K562 (cell line): ENCODE measurements around the gene DOP1A. TPM values are rescaled to one million over a fixed set of nuclear protein-coding genes. Genes with fewer than 3 reads are reported as not detected.

Experiments
- ATAC-seq: fragments of 200-7000 bp; cut with Tn5 transposase; 3 replicates; pipeline ENCODE4 v1.9.1; 2020; ENCODE audit warnings: moderate library complexity
- BruUV-seq: library from RNA; stranded (reverse); fragments of 400-500 nt; replicated peaks from 2 replicates; lab custom pipeline; 2021; lab: Mats Ljungman, UMichigan
- CTCF ChIA-PET: fragments of 300-600 bp; formaldehyde crosslinking; extraction: SDS; loops from one replicate; lab custom pipeline; 2021; ENCODE audit warnings: low intra/inter-chr PET ratio; lab: Yijun Ruan, JAX
- POLR2A ChIA-PET: fragments of 300-600, 350-650 bp; sonication (Branson Sonifier 250); formaldehyde crosslinking; extraction: SDS; loops from one replicate; lab custom pipeline; 2021; ENCODE audit warnings: antibody characterized with exemption, inconsistent platforms; lab: Yijun Ruan, JAX
- DNase-seq, 4 experiments: peaks; one replicate each; pipeline versions ENCODE4 v3.0.0 to v3.0.0-alpha.2; 2011 to 2018; ENCODE audit warnings: low spot score in 3 of 4, mixed read lengths in 3 of 4; ENCODE audit errors: extremely low read depth in 1 of 4
- FAIRE-seq: peaks from 2 replicates; lab custom pipeline; 2011; peaks lifted over from hg19 to GRCh38; lab: Jason Lieb, UNC
- H2AFZ ChIP-seq: 2 replicates; pipeline ENCODE4 v1.6.0; 2011; ENCODE audit warnings: low read depth, low read length, control low read depth, inconsistent platforms
- H3K27ac ChIP-seq: fragments of 200-600 bp; 3 replicates; pipeline ENCODE4 v1.8.0; 2011; ENCODE audit warnings: low read depth, mild to moderate bottlenecking, control low read depth, inconsistent platforms, low read length, moderate library complexity, mixed read lengths; ENCODE audit errors: extremely low read depth
- H3K27me3 ChIP-seq, 2 experiments: fragments of 300-600 bp in 1 of 2; 2 replicates in 1 of 2; 3 replicates in 1 of 2; pipeline versions ENCODE4 v1.6.0 to v1.8.0; 2011; ENCODE audit warnings: inconsistent platforms in 2 of 2, low read length in 2 of 2, mild to moderate bottlenecking in 1 of 2, mixed read lengths in 1 of 2, moderate library complexity in 1 of 2; ENCODE audit not compliant: control insufficient read depth in 2 of 2, insufficient read depth in 2 of 2
- H3K36me3 ChIP-seq: fragments of 300-600 bp; 3 replicates; pipeline ENCODE4 v1.8.0; 2011; ENCODE audit warnings: mild to moderate bottlenecking, low read length, inconsistent platforms; ENCODE audit not compliant: control insufficient read depth, insufficient read depth
- H3K4me1 ChIP-seq, 2 experiments: fragments of 200-600 bp in 1 of 2; replicated peaks in 1 of 2; 2 replicates in 1 of 2; 3 replicates in 1 of 2; pipeline versions ENCODE4 v1.5.1 to v1.8.0; 2011; ENCODE audit warnings: inconsistent platforms in 2 of 2, low read length in 2 of 2, mild to moderate bottlenecking in 1 of 2, mixed read lengths in 1 of 2, moderate library complexity in 1 of 2; ENCODE audit not compliant: control insufficient read depth in 2 of 2, insufficient read depth in 2 of 2
- H3K4me2 ChIP-seq: 2 replicates; pipeline ENCODE4 v1.6.1; 2011; ENCODE audit warnings: low read length, control low read depth, inconsistent platforms, mixed read lengths; ENCODE audit not compliant: insufficient read depth
- H3K4me3 ChIP-seq: fragments of 200-600 bp; sonication (generic), shearing (Covaris generic); 2 replicates; pipeline ENCODE4 v1.5.1; 2016; ENCODE audit warnings: control low read depth, inconsistent platforms
- H3K79me2 ChIP-seq: fragments of 200-600 bp; 3 replicates; pipeline ENCODE4 v1.8.0; 2011; ENCODE audit warnings: low read length, inconsistent platforms; ENCODE audit not compliant: control insufficient read depth, insufficient read depth
- H3K9ac ChIP-seq, 2 experiments: 2 replicates each; pipeline versions ENCODE4 v1.6.0 to v1.6.1; 2011; ENCODE audit warnings: low read depth in 2 of 2, low read length in 2 of 2, control low read depth in 1 of 2, inconsistent platforms in 1 of 2, mild to moderate bottlenecking in 1 of 2, mixed read lengths in 1 of 2; ENCODE audit not compliant: insufficient read depth in 1 of 2
- H3K9me1 ChIP-seq: one replicate; pipeline ENCODE4 v1.6.0; 2011; ENCODE audit warnings: inconsistent platforms, mild to moderate bottlenecking, low read length, moderate library complexity; ENCODE audit not compliant: control insufficient read depth, insufficient read depth
- H3K9me3 ChIP-seq: replicated peaks from 2 replicates; pipeline ENCODE4 v1.5.1; 2011; ENCODE audit warnings: low read depth, low read length, inconsistent platforms; ENCODE audit not compliant: control insufficient read depth, insufficient read depth
- H4K20me1 ChIP-seq: replicated peaks from 2 replicates; pipeline ENCODE4 v1.6.1; 2011; ENCODE audit warnings: low read length, inconsistent platforms, mixed read lengths; ENCODE audit not compliant: control insufficient read depth, insufficient read depth
- ARID2 ChIP-seq: fragments of 450-650 bp; IDR thresholded peaks from 2 replicates; pipeline ENCODE4 v1.6.1; 2017; ENCODE audit warnings: antibody characterized with exemption, mild to moderate bottlenecking
- ARID3B ChIP-seq: fragments of 250-450 bp; sonication (Bioruptor Pico); IDR thresholded peaks from 2 replicates; pipeline ENCODE4 v1.4.0; 2020; ENCODE audit warnings: borderline replicate concordance
- CEBPG ChIP-seq, 3 experiments: fragments of 200-800 bp in 1 of 3; sonication (Bioruptor generic) in 1 of 3; sonication (generic) in 1 of 3; formaldehyde crosslinking in 1 of 3; IDR thresholded peaks in 2 of 3; conservative IDR thresholded peaks in 1 of 3; 2 replicates each; pipeline versions ENCODE4 v1.6.1 to v1.8.0; 2016 to 2022; ENCODE audit warnings: missing compliant biosample characterization in 2 of 3, missing genetic modification characterization in 2 of 3, mild to moderate bottlenecking in 1 of 3, missing genetic modification reagents in 1 of 3
- FOXO4 ChIP-seq: fragments of 450-650 bp; formaldehyde crosslinking; IDR thresholded peaks from 2 replicates; pipeline ENCODE4 v1.4.0; 2020; ENCODE audit warnings: mild to moderate bottlenecking, moderate library complexity
- GABPA ChIP-seq: fragments of 200-800 bp; sonication (Bioruptor generic); conservative IDR thresholded peaks from 2 replicates; pipeline ENCODE4 v1.6.1; 2016; ENCODE audit warnings: low read depth, missing genetic modification characterization, missing compliant biosample characterization
- KDM4B ChIP-seq, 2 experiments: fragments of 450-650 bp in 1 of 2; sonication (generic) in 1 of 2; IDR thresholded peaks; 2 replicates each; pipeline ENCODE4 v1.6.1; 2016 to 2017; ENCODE audit warnings: borderline replicate concordance in 2 of 2, antibody characterized with exemption in 1 of 2, low read depth in 1 of 2, mild to moderate bottlenecking in 1 of 2
- SUPT5H ChIP-seq: fragments of 450-650 bp; IDR thresholded peaks from 2 replicates; pipeline ENCODE4 v1.6.1; 2016
- WHSC1 ChIP-seq: IDR thresholded peaks from one replicate; pipeline ENCODE4 v1.6.1; 2012; ENCODE audit warnings: low read length, control low read depth, inconsistent platforms
- ZBTB33 ChIP-seq: sonication (generic); formaldehyde crosslinking; IDR thresholded peaks from 2 replicates; pipeline ENCODE4 v1.8.1; 2023; ENCODE audit warnings: mild to moderate bottlenecking, missing genetic modification reagents
- WGBS: fragments of 100-300 bp; shearing (Covaris generic); methylation state at CpG from one replicate; pipeline ENCODE4 v1.1.6; 2016; ENCODE audit warnings: low coverage, mixed read lengths; ENCODE audit not compliant: insufficient coverage; ENCODE audit errors: missing lambda C conversion rate; 5-methylcytosine and 5-hydroxymethylcytosine counted together
- in situ Hi-C: fragments of 300-500 bp; cut with MboI; formaldehyde crosslinking; loops from 4 replicates; pipeline ENCODE4 v1.15.0; 2018; ENCODE audit warnings: inconsistent platforms, mixed read lengths
- intact Hi-C: fragments of 100-400 bp; cut with micrococcal nuclease; formaldehyde crosslinking; loops from 2 replicates; pipeline ENCODE4 v1.14.2; 2022
- polyA plus RNA-seq, 8 experiments: library from polyadenylated mRNA; depleted of rRNA in 4 of 8; stranded (reverse) in 5 of 8; unstranded in 3 of 8; fragments of >200 nt; fragmentation: Nextera tagmentation in 2 of 8; fragmentation: Illumina TruSeq in 1 of 8; extraction: Ambion mirVana in 2 of 8; extraction: Trizol in 1 of 8; gene quantifications; 2 replicates each; pipeline versions ENCODE4 v1.2.1 to v1.2.3, GENCODE V29; 2011 to 2014; ENCODE audit warnings: inconsistent platforms in 1 of 8, missing spikeins in 1 of 8
- total RNA-seq, 7 experiments: library from RNA; depleted of rRNA in 6 of 7; stranded (reverse); fragments of >200 nt in 6 of 7; fragmentation: Illumina TruSeq in 2 of 7; extraction: Trizol in 2 of 7; gene quantifications; 2 replicates each; pipeline versions ENCODE4 v1.2.1 to v1.2.3, GENCODE V29; 2011 to 2021; ENCODE audit warnings: low replicate concordance in 1 of 7

DOP1A gene
- total and polyA plus RNA-seq, 9 of the 15 experiments (the other 6 are each of a cell fraction or from before 2014, with no cell fraction given): 0.75 to 10.5 (median 4.4) TPM

DNA sequence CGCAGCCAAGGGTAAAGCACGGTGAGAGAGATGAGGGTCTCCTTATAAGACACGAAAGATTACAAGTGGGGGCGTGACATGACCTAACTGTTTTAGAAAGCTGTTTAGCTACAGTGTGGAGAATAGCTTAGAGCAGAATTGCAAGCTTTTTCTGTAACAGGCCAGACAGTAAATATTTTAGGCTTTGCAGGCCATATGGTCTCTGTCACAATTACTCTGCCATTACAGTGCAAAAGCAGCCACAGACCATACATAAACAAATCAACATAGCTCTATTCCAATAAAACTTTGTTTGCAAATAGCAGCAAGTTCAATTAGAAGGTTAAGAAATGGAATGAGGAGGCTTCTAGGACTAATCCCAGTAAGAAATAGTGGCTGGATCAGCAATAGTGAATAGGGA lies 108.8 kb downstream of the DOP1A start:
- ChIA-PET POLR2A (interaction anchor here (0.8 to 0.9 kb wide), 2 partner anchors 10 to 21 kb away, joined by 3 to 4 read pairs; no protein-coding TSS in a partner anchor), CTCF (no interaction called here)
- peaks cover 0 to 3% of the 10 kb centered on the region in 2 experiments; a peak in 2 of 5 replicates for H3K4me1 ChIP-seq
- no peaks in the 10 kb centered on the region for H3K79me2 ChIP-seq
- H3K9me3 ChIP-seq: no peaks in the 10 kb centered on the region
- H3K27ac ChIP-seq: no peak overlapping the region
- no peak overlapping the region for H3K4me2 ChIP-seq
- no peaks in the 10 kb centered on the region for H3K27me3 ChIP-seq
- in situ Hi-C loops: loop anchor here (25.0 kb wide), 1 partner anchor 939 kb away; the partner anchor contains the start of gene IBTK
- H4K20me1 ChIP-seq: no peaks in the 10 kb centered on the region
- FAIRE-seq (no peak), DNase-seq (no peak), ATAC-seq (no peak)
- no TSS peak for BruUV-seq
- H3K9ac ChIP-seq: no peak overlapping the region
- H3K9me1 ChIP-seq: no peaks in the 10 kb centered on the region
- intact Hi-C loops: no loop called here
- 94% methylated on average over 4 of the region's 4 CpGs for WGBS
- peaks cover 88% of the 10 kb centered on the region for H3K36me3 ChIP-seq
- no peak overlapping the region for H2AFZ ChIP-seq
- no peak overlapping the region for H3K4me3 ChIP-seq
- TF ChIP-seq ARID2 (no peak), FOXO4 (CRISPR knock-in tag) (no peak), WHSC1 (peak; percentile 23)
- TF ChIP-seq, all 486 proteins: peak for 1

DNA sequence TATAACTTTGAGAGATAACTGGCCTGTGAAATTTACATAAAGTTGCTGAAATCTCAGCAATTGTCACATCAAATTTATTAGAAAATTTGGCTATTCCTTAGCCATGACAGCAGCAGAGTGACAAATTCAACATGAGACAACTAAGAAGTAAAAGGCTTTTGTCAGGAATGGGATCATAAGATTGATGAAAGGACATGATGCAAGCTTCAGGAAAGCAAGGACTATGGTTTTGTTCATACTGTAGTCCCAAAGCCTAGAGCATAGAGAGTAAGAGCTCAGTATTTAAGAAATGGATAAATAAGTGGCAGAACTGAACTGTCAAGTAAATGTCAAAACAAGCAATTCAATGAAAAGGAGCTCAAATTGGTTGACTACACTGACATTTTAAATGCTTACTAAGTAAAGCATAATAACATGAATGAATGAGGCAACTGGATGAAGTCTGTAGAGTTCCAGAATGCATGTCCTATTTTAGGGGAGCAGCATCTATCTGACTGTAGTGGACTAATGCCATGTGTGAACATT lies 113.0 kb downstream of the DOP1A start:
- intact Hi-C loops: no loop called here
- Histone ChIP-seq H3K27ac (no peak overlapping the region), H4K20me1 (no peaks in the 10 kb centered on the region), H3K4me2 (no peak overlapping the region), H3K4me3 (no peak overlapping the region), H3K9ac (no peak overlapping the region), H3K36me3 (peaks cover 87% of the 10 kb centered on the region), H3K79me2 (no peaks in the 10 kb centered on the region), H3K27me3 (no peaks in the 10 kb centered on the region), H3K9me3 (no peaks in the 10 kb centered on the region), H3K4me1 (no peaks in the 10 kb centered on the region; a peak in 1 of 5 replicates), H2AFZ (no peak overlapping the region), H3K9me1 (no peaks in the 10 kb centered on the region)
- no TSS peak for BruUV-seq
- ChIA-PET POLR2A (interaction anchor here (0.8 to 1.8 kb wide), 2 partner anchors 10 to 36 kb away, joined by 3 to 5 read pairs; no protein-coding TSS in a partner anchor), CTCF (no interaction called here)
- DNase-seq (no peak), ATAC-seq (no peak), FAIRE-seq (no peak)
- in situ Hi-C loops: loop anchor here (25.0 kb wide), 1 partner anchor 943 kb away; the partner anchor contains the start of gene IBTK
- TF ChIP-seq KDM4B (IDR thresholded peaks at IDR 0.05; ENCODE audit: borderline replicate concordance in 2 of 2, low read depth in 1 of 2) (no peak), SUPT5H (no peak), ARID3B (CRISPR knock-in tag) (no peak), CEBPG (CRISPR knock-in tag; IDR thresholded peaks at IDR 0.05) (no peak), CEBPG (tag; conservative IDR thresholded peaks at IDR 0.05 in 1 of 2, IDR thresholded peaks at IDR 0.05 in 1 of 2) (peak in 1 of 2 experiments; percentile 64; a peak in 1 of 4 replicates), ZBTB33 (no peak), GABPA (tag) (no peak)
